ENCODE data around the gene PIH1D2. TPM values are rescaled to one million over a fixed set of nuclear protein-coding genes. Genes with fewer than 3 reads are reported as not detected.
A peak's percentile ranks its signal among the peaks of the same experiment; 100 is the strongest.

Gene PIH1D2
- total and polyA plus RNA-seq, 9 of the 15 experiments (the other 6 are each of a cell fraction or from before 2014, with no cell fraction given): 1.5 to 5.4 (median 3.0) TPM

DNA sequence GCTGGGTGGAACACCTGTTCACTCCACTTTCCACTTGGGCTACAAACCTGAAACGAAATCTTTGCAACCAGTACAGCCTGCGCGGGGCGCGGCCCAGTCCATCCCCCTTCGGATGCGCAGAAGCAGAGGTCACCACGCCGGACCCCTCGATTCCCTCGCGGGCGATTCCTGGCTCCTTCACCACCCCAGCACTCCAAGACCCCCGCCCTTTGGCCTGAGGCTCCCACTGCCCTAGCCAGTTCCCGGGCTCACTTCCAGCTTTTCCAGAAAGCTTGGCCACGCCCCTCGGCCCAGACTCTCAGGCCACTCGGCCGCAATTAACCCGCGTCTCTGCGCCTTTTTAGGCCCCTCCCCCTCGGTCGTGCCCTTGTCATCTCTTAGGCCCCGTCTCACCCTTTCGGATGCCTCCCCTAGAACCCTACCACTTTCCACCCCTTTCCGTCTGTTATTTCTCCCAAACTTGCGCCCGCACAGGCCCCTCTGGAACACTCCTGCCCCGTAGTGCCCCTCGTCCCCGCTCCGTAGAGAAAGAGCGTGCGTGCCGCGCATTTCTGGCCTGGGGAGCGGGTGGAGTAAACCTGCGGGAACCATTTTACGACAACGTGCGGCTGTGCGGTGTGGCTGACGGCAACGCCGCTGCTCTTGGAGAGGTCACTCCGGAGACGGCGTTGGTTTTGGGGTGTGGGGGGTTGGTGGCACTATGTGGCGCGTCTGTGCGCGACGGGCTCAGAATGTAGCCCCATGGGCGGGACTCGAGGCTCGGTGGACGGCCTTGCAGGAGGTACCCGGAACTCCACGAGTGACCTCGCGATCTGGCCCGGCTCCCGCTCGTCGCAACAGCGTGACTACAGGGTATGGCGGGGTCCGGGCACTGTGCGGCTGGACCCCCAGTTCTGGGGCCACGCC, 48.8 kb downstream of the PIH1D2 start, which contains the start of gene DLAT (continued):
- TF ChIP-seq, protein P1, sequence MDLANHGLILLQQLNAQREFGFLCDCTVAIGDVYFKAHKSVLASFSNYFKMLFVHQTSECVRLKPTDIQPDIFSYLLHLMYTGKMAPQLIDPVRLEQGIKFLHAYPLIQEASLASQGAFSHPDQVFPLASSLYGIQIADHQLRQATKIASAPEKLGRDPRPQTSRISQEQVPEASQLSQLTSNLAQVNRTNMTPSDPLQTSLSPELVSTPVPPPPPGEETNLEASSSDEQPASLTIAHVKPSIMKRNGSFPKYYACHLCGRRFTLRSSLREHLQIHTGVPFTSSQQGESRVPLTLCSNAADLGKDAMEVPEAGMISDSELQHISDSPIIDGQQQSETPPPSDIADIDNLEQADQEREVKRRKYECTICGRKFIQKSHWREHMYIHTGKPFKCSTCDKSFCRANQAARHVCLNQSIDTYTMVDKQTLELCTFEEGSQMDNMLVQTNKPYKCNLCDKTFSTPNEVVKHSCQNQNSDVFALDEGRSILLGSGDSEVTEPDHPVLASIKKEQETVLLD (IDR thresholded peaks at IDR 0.05): 0 out of 2 replicates have a peak, but pooled peaks have one; percentile 39
- peak; percentile 92 for TF ChIP-seq MYC (IDR thresholded peaks at IDR 0.05; ENCODE audit: low read depth, low read length)
- peak; percentile 72; the same call in 1 of the 2 replicates for TF ChIP-seq MYC (CRISPR knock-in tag; IDR thresholded peaks at IDR 0.05; ENCODE audit: borderline replicate concordance, low read depth)
- no peak for TF ChIP-seq MTF1 (CRISPR knock-in tag; IDR thresholded peaks at IDR 0.05; ENCODE audit: borderline replicate concordance)
- TF ChIP-seq TAL1 (IDR thresholded peaks at IDR 0.05): no peak
- peak; percentile 85 to 86; a peak in 3 of 4 replicates for TF ChIP-seq MAZ (CRISPR knock-in tag; conservative IDR thresholded peaks at IDR 0.05 in 1 of 2, IDR thresholded peaks at IDR 0.05 in 1 of 2)
- no peak; the same call in 1 of the 2 replicates for TF ChIP-seq ZC3H4 (CRISPR knock-in tag; IDR thresholded peaks at IDR 0.05; ENCODE audit: borderline replicate concordance)
- TF ChIP-seq SMAD4 (CRISPR knock-in tag; conservative IDR thresholded peaks at IDR 0.05): peak; percentile 53
- TF ChIP-seq, protein P2, sequence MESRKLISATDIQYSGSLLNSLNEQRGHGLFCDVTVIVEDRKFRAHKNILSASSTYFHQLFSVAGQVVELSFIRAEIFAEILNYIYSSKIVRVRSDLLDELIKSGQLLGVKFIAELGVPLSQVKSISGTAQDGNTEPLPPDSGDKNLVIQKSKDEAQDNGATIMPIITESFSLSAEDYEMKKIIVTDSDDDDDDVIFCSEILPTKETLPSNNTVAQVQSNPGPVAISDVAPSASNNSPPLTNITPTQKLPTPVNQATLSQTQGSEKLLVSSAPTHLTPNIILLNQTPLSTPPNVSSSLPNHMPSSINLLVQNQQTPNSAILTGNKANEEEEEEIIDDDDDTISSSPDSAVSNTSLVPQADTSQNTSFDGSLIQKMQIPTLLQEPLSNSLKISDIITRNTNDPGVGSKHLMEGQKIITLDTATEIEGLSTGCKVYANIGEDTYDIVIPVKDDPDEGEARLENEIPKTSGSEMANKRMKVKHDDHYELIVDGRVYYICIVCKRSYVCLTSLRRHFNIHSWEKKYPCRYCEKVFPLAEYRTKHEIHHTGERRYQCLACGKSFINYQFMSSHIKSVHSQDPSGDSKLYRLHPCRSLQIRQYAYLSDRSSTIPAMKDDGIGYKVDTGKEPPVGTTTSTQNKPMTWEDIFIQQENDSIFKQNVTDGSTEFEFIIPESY (CRISPR knock-in tag; IDR thresholded peaks at IDR 0.05): peak; percentile 54; the same call in 1 of the 2 replicates
- TF ChIP-seq BCOR (IDR thresholded peaks at IDR 0.05): peak; percentile 68; the same call in 1 of the 2 replicates
- TF ChIP-seq, protein P3, sequence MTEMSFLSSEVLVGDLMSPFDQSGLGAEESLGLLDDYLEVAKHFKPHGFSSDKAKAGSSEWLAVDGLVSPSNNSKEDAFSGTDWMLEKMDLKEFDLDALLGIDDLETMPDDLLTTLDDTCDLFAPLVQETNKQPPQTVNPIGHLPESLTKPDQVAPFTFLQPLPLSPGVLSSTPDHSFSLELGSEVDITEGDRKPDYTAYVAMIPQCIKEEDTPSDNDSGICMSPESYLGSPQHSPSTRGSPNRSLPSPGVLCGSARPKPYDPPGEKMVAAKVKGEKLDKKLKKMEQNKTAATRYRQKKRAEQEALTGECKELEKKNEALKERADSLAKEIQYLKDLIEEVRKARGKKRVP (CRISPR knock-in tag; IDR thresholded peaks at IDR 0.05): peak; percentile 45; the same call in 1 of the 2 replicates
- peak; percentile 47; the same call in 1 of the 2 replicates for TF ChIP-seq NCOA1 (IDR thresholded peaks at IDR 0.05; ENCODE audit: low read depth)
- TF ChIP-seq MEIS2 (IDR thresholded peaks at IDR 0.05; ENCODE audit: partially characterized antibody): no peak
- TF ChIP-seq SIN3B (IDR thresholded peaks at IDR 0.05; ENCODE audit: low read depth): peak; percentile 40; the same call in 1 of the 2 replicates
- TF ChIP-seq, protein P4, sequence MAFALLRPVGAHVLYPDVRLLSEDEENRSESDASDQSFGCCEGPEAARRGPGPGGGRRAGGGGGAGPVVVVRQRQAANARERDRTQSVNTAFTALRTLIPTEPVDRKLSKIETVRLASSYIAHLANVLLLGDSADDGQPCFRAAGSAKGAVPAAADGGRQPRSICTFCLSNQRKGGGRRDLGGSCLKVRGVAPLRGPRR (CRISPR knock-in tag; IDR thresholded peaks at IDR 0.05): peak; percentile 43; the same call in 1 of the 2 replicates
- TF ChIP-seq, protein P5, sequence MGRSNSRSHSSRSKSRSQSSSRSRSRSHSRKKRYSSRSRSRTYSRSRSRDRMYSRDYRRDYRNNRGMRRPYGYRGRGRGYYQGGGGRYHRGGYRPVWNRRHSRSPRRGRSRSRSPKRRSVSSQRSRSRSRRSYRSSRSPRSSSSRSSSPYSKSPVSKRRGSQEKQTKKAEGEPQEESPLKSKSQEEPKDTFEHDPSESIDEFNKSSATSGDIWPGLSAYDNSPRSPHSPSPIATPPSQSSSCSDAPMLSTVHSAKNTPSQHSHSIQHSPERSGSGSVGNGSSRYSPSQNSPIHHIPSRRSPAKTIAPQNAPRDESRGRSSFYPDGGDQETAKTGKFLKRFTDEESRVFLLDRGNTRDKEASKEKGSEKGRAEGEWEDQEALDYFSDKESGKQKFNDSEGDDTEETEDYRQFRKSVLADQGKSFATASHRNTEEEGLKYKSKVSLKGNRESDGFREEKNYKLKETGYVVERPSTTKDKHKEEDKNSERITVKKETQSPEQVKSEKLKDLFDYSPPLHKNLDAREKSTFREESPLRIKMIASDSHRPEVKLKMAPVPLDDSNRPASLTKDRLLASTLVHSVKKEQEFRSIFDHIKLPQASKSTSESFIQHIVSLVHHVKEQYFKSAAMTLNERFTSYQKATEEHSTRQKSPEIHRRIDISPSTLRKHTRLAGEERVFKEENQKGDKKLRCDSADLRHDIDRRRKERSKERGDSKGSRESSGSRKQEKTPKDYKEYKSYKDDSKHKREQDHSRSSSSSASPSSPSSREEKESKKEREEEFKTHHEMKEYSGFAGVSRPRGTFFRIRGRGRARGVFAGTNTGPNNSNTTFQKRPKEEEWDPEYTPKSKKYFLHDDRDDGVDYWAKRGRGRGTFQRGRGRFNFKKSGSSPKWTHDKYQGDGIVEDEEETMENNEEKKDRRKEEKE (IDR thresholded peaks at IDR 0.05; ENCODE audit: borderline replicate concordance in 1 of 2, control insufficient read depth in 1 of 2, low read depth in 2 of 2, low read length in 1 of 2): no peak
- no peak for TF ChIP-seq GTF2A2 (tag; IDR thresholded peaks at IDR 0.05)
